GM21528 (cell line): ENCODE data around the gene P2RX1.

Experiments used
- ATAC-seq: cut with Tn5 transposase; IDR thresholded peaks from one replicate; pipeline ENCODE4 v1.9.1; 2021; ENCODE audit warnings: mild to moderate bottlenecking, moderate library complexity; ENCODE audit not compliant: unreplicated experiment, low FRiP score

The P2RX1 gene

DNA sequence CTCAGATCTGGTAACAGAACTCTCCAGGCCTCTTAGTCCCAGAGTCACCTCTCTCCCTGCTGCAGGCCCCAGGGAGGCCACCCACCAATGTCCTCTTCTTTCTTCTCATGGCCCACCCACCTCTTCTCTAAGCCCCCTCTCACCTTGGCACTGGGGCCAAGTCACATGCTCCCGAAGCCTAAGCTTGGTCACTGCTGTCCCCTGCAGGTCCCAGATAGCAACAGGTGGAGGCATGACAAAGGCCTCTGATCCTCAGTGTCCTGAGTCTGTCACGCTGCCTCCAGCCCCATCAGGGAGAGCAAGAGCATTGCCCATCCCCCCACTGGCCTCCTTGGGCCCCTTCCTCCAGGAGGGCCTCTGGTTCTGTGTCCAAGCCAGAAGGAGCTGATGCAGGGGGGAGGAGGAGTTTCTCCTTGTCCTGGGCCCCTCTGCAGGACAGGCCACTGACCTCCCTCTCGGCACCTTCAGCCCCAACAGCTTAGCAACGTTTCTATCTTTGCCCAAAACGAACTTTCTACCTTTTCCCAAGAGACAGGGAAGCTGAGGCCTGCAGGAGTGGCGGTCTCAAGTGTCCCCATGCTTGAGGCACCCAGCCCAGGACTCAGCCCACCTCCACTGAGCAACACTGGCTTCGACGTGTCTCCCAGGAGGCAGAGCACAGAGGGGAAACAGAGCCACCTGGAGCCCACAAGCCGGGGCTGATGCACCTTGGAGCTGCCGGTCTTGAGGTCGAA lies 8.6 kb downstream of the P2RX1 start:
- no peak for ATAC-seq

DNA sequence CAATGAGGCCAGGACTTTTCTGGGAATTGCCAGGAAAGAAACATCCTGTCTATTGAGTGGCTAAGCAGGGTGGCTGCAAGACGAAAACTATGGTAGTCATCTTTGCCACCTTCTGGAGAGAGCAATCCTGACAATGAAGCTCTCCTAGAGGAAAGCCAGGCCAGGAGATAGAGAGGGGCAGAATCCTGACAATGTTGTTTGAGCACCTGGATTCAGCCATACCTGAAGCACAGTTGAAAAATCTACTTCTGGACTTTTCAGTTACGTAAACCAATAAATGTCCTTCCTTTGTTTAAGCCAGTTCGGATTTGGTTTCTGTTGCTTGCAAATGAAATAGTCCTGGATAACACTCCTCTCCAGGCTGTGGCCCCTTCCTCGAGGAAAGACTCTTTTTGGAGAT lies 9.4 kb downstream of the P2RX1 start:
- ATAC-seq: no peak

DNA sequence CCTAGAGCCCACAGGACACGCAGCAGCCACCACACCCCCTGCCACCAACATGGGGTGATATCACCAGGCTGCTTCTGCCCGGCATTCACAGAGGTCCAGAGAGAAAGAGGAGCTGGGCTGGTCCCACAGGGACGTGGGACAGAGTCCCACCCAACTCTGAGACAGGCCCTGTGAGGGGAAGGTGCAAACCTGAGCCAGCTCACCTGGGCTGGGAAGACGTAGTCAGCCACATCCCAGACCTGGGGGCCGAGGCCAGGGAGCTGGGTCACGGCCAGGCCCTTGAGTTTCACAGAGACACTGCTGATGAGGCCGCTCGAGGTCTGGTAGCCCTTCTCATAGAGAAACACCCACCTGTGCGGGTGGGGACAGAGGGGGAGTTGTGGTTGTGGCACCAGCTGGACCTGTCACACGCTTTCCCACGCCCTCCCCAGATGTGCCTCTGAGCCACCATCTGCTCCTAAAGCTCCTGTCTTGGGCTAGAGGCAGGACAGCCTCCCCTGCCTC lies 11.2 kb downstream of the P2RX1 start:
- no peak for ATAC-seq

DNA sequence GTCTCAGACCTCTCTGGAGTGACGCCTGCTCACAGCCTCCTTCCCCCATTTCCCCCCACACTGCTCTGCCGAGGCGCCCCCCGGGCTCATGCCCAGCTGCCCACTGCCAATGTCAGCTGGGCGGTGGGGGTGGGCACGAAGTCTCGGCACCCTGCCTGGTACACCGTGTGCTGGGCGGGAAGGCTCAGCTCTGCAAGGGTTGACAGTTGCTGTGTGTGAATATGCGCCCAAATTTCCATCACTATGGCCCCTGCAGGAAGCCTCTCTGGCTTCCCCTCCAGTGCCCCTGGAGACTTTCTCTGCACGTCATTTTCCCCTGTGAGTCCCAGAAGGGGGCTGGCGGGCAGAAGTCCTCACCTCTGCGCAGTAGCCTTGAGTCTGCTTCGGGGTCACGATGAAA lies 11.8 kb downstream of the P2RX1 start:
- no peak for ATAC-seq

DNA sequence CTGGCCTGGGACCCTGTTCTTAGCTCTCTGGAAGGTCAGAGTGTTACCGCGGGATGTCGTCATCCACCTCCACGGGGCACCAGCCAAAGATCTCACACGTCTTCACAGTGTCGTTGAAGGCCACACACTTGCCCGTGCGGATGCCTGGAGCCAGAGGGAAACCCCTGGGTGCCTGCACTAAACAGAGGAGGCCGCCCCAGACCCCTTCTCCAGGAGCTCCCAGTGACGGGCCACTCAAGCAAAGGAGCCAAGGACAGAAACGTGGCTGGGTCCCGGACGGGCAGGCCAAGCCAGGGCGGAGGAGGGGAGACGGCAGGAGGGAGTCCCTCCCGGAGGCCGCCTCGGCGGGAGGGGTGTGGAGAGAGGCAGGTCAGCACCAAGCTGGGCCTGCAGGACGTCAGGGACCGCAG lies 12.4 kb downstream of the P2RX1 start:
- ATAC-seq: no peak

DNA sequence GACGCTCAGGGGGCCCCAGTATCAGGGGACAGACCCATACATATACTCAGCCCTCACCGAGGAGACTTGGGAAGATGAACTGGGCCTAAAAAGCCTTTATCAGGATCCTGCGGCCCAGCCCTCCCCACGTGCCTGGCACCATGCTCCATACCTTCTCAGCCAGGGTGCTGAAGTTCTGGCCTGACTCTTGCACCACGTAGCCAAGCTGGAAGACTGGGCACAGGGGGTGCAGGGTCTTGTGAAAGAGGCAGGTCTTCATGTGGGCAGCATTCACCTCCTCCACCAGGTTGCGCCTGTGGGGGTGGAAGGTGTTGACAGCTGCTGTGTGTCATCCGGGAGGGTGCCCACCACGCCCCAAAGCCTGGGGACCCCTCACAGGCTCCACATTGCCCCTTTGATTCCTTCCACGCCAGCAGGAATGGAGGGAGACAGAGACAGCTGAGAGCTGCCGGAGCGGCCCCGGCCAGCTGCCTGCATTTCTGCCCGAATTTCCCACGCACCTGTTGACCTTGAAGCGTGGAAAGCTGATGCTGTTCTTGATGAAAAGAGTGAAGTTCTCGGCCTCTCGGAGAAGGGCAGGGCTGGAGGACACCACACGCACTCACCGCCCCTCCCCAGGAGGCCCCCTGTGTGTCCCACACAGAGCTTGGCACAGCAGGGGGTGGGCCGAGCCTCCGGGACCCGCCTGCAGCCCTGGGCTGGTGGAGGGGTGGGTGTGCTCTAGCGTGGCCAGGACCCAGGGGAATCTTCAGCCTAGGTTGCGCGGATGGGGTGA lies 13.0 kb downstream of the P2RX1 start:
- ATAC-seq: no peak

DNA sequence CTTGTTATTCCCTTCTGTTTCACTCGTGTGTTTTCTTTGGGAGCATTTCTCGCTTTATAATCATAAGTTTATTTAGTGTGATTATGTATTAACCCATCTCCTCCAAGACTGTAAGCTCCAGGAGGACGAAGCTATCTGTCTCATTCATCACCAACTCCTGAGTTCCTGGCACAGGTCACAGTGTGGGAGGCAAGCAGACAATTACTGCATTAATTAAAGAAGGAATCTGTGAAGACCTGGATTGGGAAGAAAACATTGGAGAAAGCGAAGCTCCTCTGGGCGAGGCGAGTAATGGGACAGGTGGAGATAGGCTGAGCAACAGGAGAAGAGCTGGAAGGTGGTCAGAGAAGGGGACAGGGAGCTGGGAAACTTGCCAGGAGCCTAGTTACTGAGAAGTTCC lies 15.6 kb downstream of the P2RX1 start:
- no peak for ATAC-seq

DNA sequence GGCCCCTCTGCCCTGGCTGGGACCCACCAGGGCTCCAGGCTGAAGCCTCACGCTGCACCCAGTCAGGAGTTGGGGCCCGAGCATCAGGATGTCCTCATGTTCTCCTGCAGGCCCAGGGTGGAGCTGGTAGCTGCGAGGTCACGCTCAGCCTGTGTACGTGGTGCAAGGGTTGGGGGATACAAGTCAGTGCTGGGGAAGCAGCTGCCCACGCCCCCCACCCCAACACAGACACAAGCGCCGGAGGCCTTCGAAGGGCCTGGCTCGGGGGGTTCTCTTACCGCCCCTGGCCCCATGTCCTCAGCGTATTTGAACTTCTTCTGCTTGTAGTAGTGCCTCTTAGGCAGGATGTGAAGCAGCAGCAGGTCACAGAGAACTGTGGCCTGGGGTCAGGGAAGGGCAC lies 18.5 kb downstream of the P2RX1 start:
- no peak for ATAC-seq

DNA sequence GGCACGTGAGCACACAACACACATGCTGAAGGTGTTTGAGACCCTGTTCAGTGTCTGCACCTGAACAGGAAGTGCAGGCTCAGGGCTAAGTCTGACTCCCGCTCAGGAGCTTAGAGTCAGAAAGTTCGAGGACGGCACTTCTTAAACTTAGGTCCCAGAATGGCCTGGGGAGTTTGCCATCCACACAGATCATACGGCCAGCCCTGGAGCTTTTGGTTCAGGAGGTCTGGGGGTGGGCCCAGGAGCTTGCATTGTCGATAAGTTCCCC lies 19.4 kb downstream of the P2RX1 start:
- ATAC-seq: no peak

DNA sequence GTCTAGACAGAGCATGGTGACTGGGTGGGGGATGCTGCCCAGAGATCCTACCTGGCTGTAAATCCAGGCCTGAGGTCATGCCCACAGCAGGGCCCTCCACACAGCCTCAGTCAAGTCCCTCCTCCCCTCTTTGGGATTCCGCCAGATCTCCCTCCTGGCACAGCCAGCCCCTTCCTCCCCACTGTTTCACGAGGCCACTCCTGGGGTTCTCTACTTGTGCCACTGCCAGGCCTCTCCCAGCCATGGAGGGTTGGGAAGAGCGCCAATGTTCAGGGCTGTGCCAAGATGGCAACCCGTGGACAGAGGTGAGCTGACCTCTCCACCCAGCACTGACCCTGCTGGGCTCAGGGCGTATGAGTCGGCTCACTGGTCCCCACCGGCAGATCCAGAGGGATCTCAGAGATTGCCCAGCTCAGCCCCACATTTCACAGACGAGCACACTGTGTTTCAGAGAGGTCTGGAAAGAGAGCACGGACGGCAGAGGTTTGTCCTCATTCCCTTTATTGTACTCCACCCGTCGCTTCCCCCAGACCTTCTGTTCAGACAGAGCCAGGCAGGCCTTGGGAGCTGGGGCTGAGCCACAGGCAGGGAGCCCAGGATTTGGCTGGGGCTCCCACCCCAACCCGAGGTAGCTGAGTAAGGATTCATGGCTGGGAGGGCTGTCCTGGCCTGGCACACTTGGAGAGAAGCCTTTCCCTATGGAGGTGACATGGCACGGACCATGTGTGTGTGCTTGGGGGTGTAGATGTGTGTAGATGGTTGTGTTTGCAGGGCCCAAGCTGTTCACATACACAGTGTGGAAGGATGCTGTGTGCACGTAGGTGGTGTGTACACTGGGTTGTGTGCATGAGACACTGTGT lies 19.9 kb downstream of the P2RX1 start:
- no peak for ATAC-seq

DNA sequence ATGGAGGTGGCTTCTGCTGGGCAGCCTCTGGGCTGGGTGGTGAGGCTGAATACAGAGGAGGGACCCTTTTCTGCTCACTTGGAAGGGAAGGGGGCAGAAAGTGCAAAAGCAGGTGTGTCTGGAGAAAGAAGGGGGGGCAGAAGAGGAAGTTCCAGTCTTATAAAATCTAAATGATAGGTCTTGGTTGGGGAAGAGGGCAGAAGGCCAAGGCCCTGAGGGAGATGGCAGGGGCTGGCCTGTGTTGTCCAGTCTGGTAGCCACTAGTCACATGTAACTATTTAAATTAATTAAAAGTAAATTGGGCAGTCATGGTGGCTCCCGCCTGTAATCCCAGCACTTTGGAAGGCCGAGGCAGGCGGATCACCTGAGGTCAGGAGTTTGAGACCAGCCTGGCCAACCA lies 20.9 kb downstream of the P2RX1 start:
- ATAC-seq: no peak

DNA sequence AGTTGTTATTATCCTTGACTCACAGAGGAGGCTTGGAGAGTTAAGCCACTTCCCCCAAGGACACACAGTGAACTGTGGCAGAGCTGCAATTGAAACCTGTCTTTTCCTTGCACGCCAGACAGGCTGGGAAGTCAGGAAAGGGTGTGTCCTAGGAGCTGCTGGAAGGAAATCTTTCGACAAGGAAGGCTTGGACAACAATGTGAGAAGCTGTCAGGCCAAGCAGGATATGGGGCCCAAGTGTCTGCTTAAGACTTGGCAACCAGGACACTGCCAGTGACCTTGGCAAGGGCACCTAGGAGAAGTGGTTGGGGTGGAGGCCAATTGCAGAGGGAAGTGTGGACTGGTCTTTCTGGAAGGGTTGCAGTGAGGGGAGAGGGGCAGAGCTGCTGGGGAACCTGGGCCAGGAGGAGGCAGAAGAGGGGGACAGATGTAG lies 21.3 kb downstream of the P2RX1 start:
- no peak for ATAC-seq

DNA sequence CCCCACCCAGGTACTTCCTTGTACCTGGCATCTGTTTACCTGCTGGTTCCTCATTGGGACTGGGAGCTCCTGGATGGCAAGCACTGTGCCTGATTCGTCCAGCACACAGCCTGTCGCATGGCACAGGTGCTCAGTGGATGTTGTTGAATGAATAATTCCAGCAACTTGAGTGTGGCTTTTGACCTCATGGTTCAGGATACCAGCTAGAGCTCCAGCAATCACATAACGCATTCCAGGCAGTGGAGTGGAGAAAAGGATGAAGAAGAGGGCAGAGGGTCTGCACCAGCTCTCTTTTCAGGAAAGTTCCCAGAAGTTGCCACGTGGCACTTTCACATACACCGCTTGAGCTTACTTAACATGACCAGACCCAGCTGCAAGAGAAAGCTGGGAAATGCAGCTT lies 22.1 kb downstream of the P2RX1 start:
- no peak for ATAC-seq

DNA sequence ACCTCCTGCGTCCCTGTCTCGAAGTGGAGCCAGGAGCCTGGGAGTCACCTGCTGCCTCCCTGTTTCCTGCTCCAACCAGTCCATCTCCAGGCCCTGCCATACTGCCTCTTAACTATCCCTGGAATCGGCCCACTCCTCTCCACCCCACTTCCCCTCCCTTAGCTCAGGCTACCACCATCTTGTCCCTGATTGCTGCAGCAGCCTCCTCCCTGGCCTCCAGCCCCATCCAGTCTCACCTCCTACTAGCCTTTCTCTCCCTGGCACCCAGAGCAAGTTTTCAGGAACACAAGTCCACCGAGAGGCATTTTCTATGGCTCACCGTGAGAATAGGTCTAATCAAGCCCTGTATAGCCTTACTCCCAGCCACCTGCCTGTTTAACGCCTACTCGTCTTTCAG lies 22.5 kb downstream of the P2RX1 start:
- no peak for ATAC-seq

DNA sequence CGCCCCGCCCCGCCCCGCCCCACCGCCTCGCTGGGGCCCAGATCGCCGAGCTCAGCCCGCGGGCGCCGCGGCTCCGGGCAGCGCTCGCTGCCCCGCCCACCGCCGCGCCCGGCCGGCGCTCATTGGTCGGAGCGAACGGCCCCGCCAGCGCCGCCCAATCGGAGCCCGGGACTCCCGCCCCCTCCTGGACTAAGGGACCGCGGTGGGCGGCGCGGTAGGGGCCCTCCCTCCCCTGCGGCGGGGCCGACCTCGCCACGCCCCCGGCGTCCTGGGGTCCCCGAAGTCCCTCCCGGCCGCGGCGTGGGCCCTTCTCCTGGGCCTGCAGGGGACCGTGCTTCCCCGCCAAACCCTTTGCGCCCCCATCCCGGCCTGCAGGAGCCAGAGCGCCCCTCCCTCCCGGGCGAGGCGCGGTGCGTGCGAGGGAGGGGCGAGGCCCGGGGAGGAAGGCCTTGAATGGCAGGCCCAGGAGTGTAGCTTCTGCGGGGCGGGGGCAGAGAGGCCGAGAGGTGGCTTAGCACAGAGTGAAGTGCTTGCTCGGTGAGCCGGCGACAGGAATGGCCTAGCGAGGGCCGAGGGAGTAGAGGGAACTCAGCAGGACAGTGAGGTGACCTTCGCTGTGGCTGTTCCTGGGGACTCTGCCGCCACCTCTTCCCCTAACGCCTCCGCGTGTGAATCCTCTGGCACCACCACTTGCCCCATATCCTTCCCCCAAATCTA lies 23.1 kb downstream of the P2RX1 start, which contains the start of gene CAMKK1:
TSS of gene CAMKK1 (minus strand) at position 51 of the 717 bp plus-strand sequence. CDS start 7,366 bp downstream, outside the sequence.
- ATAC-seq: peak; percentile 72

DNA sequence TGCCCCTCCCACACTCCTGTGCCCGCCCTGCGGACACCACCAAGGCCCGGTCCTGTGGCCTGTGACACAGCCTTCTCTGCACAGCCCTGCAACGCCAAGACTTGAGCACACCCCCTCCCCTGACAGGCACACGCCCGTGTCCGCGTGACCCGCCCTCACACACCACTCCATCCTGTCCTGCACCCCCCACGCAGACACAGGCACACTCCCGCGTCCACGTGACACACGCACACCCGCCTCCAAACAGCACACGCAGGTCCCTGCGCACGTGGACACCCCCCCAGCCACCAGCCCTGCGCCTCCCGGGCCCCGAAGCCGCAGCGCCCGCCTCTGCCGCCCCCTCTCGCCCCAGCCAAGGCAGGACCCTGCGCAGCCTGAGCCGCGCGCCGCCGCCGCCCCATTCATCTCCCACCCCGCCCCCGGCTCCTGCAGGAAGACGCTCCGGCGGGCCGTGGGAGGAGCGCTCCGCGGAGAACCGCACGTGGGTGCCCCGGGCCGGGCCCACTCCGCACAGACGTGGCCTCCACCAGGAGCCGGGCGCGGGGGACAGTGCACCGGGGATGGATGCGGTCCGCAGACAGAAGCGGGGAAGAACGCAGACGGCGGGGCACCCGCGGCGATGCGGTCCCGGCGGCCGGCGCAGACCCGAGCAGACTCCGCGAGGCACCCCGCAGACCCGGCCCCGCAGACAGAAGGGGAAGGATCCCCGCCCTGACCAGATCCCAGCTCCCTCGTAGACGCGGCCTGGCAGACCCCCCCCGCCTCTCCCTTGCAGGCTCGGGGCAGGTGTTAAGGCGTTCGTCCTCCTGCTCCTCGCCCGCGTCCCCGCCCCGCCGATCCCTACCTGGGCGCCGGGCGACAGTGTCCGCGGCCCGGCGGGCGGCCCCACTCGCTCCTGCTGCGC lies 23.9 kb downstream of the P2RX1 start:
- ATAC-seq: peak; percentile 26

DNA sequence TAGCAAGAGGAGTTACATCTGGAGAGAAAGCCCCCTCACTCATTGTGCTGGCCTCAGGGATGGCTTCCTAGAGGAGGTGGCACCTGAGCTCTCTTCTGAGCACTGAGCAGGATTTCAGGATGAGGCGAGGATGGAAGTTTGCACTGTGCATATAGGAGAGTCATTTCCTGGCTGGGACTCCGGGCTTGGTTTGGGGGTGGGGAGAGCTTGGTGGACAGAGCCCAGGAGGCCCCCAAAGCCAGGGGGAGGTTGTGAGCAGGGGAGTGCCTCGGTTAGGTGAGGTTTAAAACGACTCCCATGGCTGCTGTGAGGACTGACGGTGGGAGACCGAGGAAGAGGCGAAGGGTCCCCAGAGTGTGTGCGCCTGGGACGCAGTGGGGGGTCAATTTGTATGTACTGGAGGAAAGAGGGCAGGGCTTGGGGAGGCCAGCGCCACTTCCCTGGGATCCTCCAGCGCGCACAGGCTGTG lies 24.6 kb downstream of the P2RX1 start:
- ATAC-seq: no peak

DNA sequence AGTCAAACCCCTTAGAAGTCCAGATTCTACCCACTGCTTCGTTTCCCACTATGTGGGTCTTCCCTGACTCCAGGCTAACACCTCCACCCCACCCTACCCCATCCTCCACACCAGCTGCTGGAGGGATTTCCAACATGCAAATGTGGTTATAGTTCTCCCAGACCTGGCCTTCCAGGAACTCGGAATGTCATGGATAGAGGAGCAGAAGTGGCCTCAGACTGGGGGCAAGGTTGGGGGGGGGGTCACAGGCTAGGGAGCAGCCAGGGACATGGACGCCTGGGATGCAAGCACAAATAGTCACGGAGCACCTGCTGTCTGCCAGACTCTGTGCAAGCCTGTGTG lies 25.4 kb downstream of the P2RX1 start:
- no peak for ATAC-seq

DNA sequence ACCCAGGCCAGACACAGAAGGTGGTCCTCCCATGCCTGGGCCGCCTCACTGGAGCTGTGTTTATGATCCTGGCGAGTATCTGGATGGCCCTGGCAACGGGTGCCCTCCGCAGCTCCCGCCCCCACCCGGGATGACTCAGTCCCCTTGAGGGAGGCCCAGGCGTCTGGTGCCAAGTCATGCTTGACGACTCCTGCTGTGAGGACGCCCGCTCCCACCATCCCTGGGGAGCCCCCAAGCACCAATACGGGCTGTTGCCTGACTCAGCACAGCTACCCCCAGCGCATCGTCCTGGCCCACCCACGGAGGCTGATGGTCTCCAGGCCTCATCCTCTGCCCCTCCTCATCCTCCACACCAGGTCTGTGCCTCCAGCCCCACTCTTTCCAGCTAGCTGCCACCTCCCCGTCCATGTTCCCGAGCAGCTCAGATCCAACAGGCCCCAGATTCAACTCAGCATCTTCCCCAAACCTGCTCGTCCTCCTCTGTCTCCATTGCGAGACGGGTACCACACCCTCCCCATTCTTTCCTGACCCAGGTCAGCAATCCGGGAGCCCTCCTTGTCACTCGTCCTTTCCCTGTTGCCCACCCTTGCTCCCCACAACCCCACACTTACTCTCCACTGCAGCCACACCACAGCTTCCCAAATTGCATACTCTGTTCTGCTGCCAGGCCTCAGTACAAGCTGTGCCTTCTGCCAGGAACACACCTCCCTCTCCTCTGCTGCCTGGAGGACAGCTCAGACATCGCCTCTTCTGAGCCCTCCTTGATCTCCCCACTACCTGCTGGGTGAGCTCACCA lies 26.0 kb downstream of the P2RX1 start:
- ATAC-seq: no peak
